HG02981 (cell line): ENCODE measurements around the gene PRH2.

Experiments used
- ATAC-seq: cut with Tn5 transposase; IDR thresholded peaks from one replicate; pipeline ENCODE4 v1.9.1; 2021; ENCODE audit warnings: mild to moderate bottlenecking, moderate library complexity; ENCODE audit not compliant: unreplicated experiment

PRH2 gene

GRCh38 chr12:10959804-10960203 lies 30.8 kb downstream of the PRH2 start:
- no peak for ATAC-seq

DNA sequence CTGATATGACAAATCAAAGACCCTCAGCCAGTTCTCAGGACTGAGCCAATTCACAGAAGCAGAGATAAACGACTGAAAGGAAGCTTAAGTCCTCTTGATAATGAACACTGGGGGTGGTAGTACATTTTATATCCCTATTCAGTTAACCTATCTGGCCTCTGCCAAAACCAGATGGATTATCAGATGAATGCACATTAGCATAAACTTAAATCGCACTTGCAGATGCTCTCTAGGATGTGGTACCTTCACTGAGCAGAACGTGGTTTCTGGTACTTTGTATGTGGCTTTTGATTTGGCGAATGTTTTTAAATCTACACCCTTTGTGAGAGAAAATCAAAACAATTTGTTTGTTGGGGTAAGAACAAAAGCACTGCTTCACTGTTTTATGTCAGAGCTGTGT lies 31.2 kb downstream of the PRH2 start:
- no peak for ATAC-seq

GRCh38 chr12:10965476-10965875 lies 36.4 kb downstream of the PRH2 start:
- ATAC-seq, result no peak

- ATAC-seq, result no peak
Measured at GRCh38 chr12:10966314-10966713, 37.3 kb downstream of the PRH2 start.

GRCh38 chr12:10967409-10967808 lies 38.4 kb downstream of the PRH2 start:
- ATAC-seq, result no peak

DNA sequence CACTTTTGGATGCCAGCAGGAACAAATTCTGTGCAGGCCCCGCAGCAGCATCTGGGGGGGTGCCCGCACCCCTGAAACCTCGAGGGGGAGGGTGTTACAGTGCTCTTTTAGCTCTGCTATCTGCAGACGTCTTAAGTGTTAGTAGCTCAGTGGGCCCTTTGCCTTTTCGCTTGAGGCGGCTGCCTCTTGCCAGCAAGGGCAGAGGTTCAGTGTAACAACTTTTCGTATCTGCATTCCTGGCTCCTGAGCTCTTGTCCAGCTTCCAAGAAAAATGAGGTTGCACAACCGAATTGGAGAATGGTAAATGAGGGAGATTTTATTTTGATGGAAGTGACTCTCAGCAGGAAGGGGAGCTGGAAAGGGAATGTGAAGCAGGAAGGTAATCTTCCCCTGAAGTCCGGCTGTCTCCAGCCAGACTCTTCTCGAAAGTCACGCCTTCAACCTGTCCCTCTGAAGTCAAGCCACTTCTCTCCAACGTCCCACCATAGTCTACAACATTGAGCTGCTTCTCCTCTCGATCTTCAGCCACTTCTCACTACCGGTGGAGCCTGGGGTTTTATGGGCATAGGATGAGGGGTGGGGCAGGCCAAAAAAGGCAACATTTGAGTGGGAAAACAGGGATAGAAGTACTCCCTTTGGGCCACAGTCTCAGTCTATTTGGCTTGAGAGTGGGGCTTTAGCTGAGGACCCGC lies 39.9 kb downstream of the PRH2 start:
- ATAC-seq, result no peak

DNA sequence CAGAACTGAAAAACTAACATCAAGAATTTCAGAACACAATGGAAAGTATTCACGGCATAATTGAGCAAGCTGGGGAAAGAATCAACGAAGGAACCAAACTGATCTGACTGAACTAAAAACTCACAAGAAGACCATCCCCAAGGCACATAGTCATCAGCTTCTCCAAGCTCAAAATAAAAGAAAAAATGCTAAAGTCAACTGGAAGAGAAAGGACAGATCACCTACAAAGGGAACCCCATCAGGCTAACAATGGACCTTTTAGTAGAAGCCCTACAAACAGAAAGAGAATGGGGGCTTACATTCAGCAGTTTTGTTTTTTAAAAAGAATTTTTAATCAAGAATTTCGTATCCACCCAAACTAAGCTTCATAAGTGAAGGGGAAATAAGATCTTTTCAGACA lies 45.9 kb downstream of the PRH2 start:
- ATAC-seq, result no peak

DNA sequence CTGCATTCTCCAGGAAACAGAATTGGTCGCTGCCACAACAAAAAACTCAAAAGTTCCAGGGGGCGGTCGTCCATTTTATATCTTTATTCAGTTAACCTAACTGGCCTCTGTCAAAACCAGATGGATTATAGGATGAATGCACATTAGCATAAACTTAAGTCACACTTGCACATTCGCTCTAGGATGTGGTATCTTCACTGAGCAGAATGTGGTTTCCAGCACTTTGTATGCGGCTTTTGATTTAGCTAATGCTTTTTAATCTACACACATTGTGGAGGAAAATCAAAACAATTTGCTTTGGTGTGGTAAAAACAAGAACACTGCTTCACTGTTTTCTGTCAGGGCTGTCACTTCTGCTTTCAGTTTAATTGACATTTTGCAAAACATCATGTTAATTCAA lies 53.2 kb downstream of the PRH2 start:
- ATAC-seq, result peak; percentile 37
